ENCODE measurements around the gene L3MBTL4. TPM values are rescaled to one million over a fixed set of nuclear protein-coding genes. Genes with fewer than 3 reads are reported as not detected.

L3MBTL4 gene
- total and polyA plus RNA-seq, 8 donors: 5.7 to 13.9 (median 6.9) TPM

- DNase-seq (no peak), ATAC-seq (no peak)
- TF ChIP-seq CTCF (IDR thresholded peaks at IDR 0.05): no peak
- intact Hi-C loops (cut with DNase I): no loop called here
- Histone ChIP-seq H3K4me3 (no peak overlapping the region), H3K9me3 (no peaks in the 10 kb centered on the region), H3K27ac (no peak overlapping the region), H3K27me3 (no peaks in the 10 kb centered on the region), H3K4me1 (no peaks in the 10 kb centered on the region), H3K36me3 (no peaks in the 10 kb centered on the region)
Observed at GRCh38 chr18:6205706-6206105, 209.0 kb downstream of the L3MBTL4 start.

- Histone ChIP-seq H3K4me3 (no peak overlapping the region), H3K27me3 (no peaks in the 10 kb centered on the region), H3K36me3 (no peaks in the 10 kb centered on the region), H3K4me1 (no peaks in the 10 kb centered on the region), H3K9me3 (no peaks in the 10 kb centered on the region), H3K27ac (no peak overlapping the region)
- TF ChIP-seq CTCF (IDR thresholded peaks at IDR 0.05): no peak
- DNase-seq (no peak), ATAC-seq (no peak)
- intact Hi-C loops (cut with DNase I): no loop called here
Observed at GRCh38 chr18:6204476-6204875, 210.2 kb downstream of the L3MBTL4 start.

- DNase-seq (no peak), ATAC-seq (no peak)
- Histone ChIP-seq H3K4me3 (no peak overlapping the region), H3K27ac (no peak overlapping the region), H3K36me3 (no peaks in the 10 kb centered on the region), H3K9me3 (no peaks in the 10 kb centered on the region), H3K4me1 (no peaks in the 10 kb centered on the region), H3K27me3 (no peaks in the 10 kb centered on the region)
- intact Hi-C loops (cut with DNase I): no loop called here
- TF ChIP-seq CTCF (IDR thresholded peaks at IDR 0.05): no peak
Observed at GRCh38 chr18:6203791-6204190, 210.9 kb downstream of the L3MBTL4 start.

- Histone ChIP-seq H3K27ac (no peak overlapping the region), H3K27me3 (no peaks in the 10 kb centered on the region), H3K4me3 (no peak overlapping the region), H3K9me3 (no peaks in the 10 kb centered on the region), H3K4me1 (no peaks in the 10 kb centered on the region), H3K36me3 (no peaks in the 10 kb centered on the region)
- DNase-seq (no peak), ATAC-seq (no peak)
- intact Hi-C loops (cut with DNase I): no loop called here
- no peak for TF ChIP-seq CTCF (IDR thresholded peaks at IDR 0.05)
Observed at GRCh38 chr18:6202861-6203260, 211.8 kb downstream of the L3MBTL4 start.

GRCh38 chr18:6200204-6200774 lies 214.4 kb downstream of the L3MBTL4 start:
- no peaks in the 10 kb centered on the region for H3K4me1 ChIP-seq
- H3K27ac ChIP-seq: no peak overlapping the region
- DNase-seq: no peak
- no peaks in the 10 kb centered on the region for H3K27me3 ChIP-seq
- TF ChIP-seq CTCF (IDR thresholded peaks at IDR 0.05): no peak
- H3K4me3 ChIP-seq: no peak overlapping the region
- intact Hi-C loops (cut with DNase I): no loop called here
- no peak for ATAC-seq
- no peaks in the 10 kb centered on the region for H3K9me3 ChIP-seq
- no peaks in the 10 kb centered on the region for H3K36me3 ChIP-seq

All from left lung (tissue), 10 donors.